HG02798 (cell line): Measurements from ENCODE around the gene HDAC1.
A peak's percentile ranks its signal among the peaks of the same experiment; 100 is the strongest.
"Not testable (repeated sequence)": the region's sequence is repeated elsewhere in the genome, so short reads cannot be mapped to it uniquely, and the experiment has no call there.

Experiments
- ATAC-seq: cut with Tn5 transposase; IDR thresholded peaks from one replicate; pipeline ENCODE4 v1.9.1; 2021; ENCODE audit warnings: mild to moderate bottlenecking; ENCODE audit not compliant: unreplicated experiment, poor library complexity

The HDAC1 gene

GRCh38 chr1:32341971-32342370 is 50.1 kb downstream of the HDAC1 start:
- no peak for ATAC-seq

GRCh38 chr1:32342704-32343103 is 50.8 kb downstream of the HDAC1 start:
- no peak for ATAC-seq

GRCh38 chr1:32345289-32345827 is 53.5 kb downstream of the HDAC1 start:
- ATAC-seq: no peak

GRCh38 chr1:32346532-32347157 is 54.8 kb downstream of the HDAC1 start:
- ATAC-seq: no peak

- ATAC-seq: no peak
Observed at GRCh38 chr1:32349211-32349708, 57.4 kb downstream of the HDAC1 start.

GRCh38 chr1:32350785-32351398 is 59.0 kb downstream of the HDAC1 start:
- ATAC-seq: peak; percentile 36

GRCh38 chr1:32351399-32352238 is 59.7 kb downstream of the HDAC1 start:
- peak; percentile 92 for ATAC-seq

- no peak for ATAC-seq
Observed at GRCh38 chr1:32352239-32352745, 60.4 kb downstream of the HDAC1 start.

- no peak for ATAC-seq
Observed at GRCh38 chr1:32352831-32353383, 61.0 kb downstream of the HDAC1 start.

GRCh38 chr1:32353431-32353830 is 61.5 kb downstream of the HDAC1 start:
- no peak for ATAC-seq

- no peak for ATAC-seq
Observed at GRCh38 chr1:32353886-32354570, 62.1 kb downstream of the HDAC1 start.

GRCh38 chr1:32355778-32356177 is 63.9 kb downstream of the HDAC1 start:
- not testable (repeated sequence) for ATAC-seq

GRCh38 chr1:32356478-32356877 is 64.6 kb downstream of the HDAC1 start:
- ATAC-seq: no peak

- ATAC-seq: no peak
Observed at GRCh38 chr1:32357614-32358013, 65.7 kb downstream of the HDAC1 start.

GRCh38 chr1:32358435-32358834 is 66.6 kb downstream of the HDAC1 start:
- ATAC-seq: no peak

GRCh38 chr1:32361308-32361673 is 69.4 kb downstream of the HDAC1 start:
- ATAC-seq: no peak

GRCh38 chr1:32361674-32362473 is 70.0 kb downstream of the HDAC1 start:
- ATAC-seq: no peak

- ATAC-seq: no peak
Observed at GRCh38 chr1:32362474-32363313, 70.8 kb downstream of the HDAC1 start, which contains the start of the genes FAM229A and TSSK3. Gene FAM229A (minus strand): TSS chr1:32362485. CDS start chr1:32362091, 394 bp downstream. Gene TSSK3 (plus strand): TSS chr1:32362539. CDS start chr1:32362702, 163 bp downstream.
